ENCODE results near the gene RTP3.

- no peak for TF ChIP-seq POLR2AphosphoS5 (IDR thresholded peaks at IDR 0.05)
- TF ChIP-seq CTCF (IDR thresholded peaks at IDR 0.05), result no peak
- no peak for TF ChIP-seq POLR2A (IDR thresholded peaks at IDR 0.05)
These were observed 44.1 kb downstream of the RTP3 start for GRCh38 chr3:46541835-46542234.

Measured in gastroesophageal sphincter (tissue), 3 donors.